SK-N-SH (cell line): Measurements from ENCODE around the gene OR52I1. TPM values are rescaled to one million over a fixed set of nuclear protein-coding genes. Genes with fewer than 3 reads are reported as not detected.

Source experiments
- CTCF ChIA-PET: fragments of 300-600, 350-600 bp; formaldehyde crosslinking; extraction: SDS; loops from one replicate; lab custom pipeline; 2021; lab: Yijun Ruan, JAX
- POLR2A ChIA-PET: fragments of 350-600 bp; sonication (Branson Sonifier 250); formaldehyde crosslinking; extraction: SDS; loops from one replicate; lab custom pipeline; 2020; ENCODE audit warnings: antibody characterized with exemption, inconsistent platforms; lab: Yijun Ruan, JAX
- DNase-seq: peaks from one replicate; pipeline ENCODE4 v3.0.0; 2012
- H2AFZ ChIP-seq: fragments of 200-600 bp; sonication (generic); 2 replicates; pipeline ENCODE4 v1.8.1; 2016; ENCODE audit warnings: antibody characterized with exemption, mild to moderate bottlenecking, low read depth
- H3F3A ChIP-seq: fragments of 200-600 bp; sonication (generic); replicated peaks from 2 replicates; pipeline ENCODE3; 2016; ENCODE audit warnings: antibody characterized with exemption, mild to moderate bottlenecking; ENCODE audit not compliant: insufficient read depth
- H3K27ac ChIP-seq, 2 experiments: fragments of 200-500 bp in 1 of 2; fragments of 200-600 bp in 1 of 2; sonication (Bioruptor generic) in 1 of 2; sonication (generic), shearing (Covaris generic) in 1 of 2; 2 replicates each; pipeline versions ENCODE4 v1.5.1 to v1.6.1; 2014 to 2016; ENCODE audit warnings: low read depth in 2 of 2, inconsistent platforms in 1 of 2, low read length in 1 of 2, mild to moderate bottlenecking in 1 of 2, mixed read lengths in 1 of 2
- H3K27me3 ChIP-seq: fragments of 200-600 bp; sonication (generic), shearing (Covaris generic); 2 replicates; pipeline ENCODE4 v1.6.1; 2016; ENCODE audit warnings: mixed run types; ENCODE audit not compliant: insufficient read depth
- H3K36me3 ChIP-seq, 2 experiments: fragments of 200-500 bp in 1 of 2; fragments of 200-600 bp in 1 of 2; sonication (Bioruptor generic) in 1 of 2; sonication (generic) in 1 of 2; replicated peaks in 1 of 2; 2 replicates each; pipeline versions ENCODE3 to v1.5.1; 2014 to 2016; ENCODE audit warnings: low read length in 1 of 2, mild to moderate bottlenecking in 1 of 2; ENCODE audit not compliant: insufficient read depth in 2 of 2, control insufficient read depth in 1 of 2
- H3K4me1 ChIP-seq, 2 experiments: fragments of 200-500 bp in 1 of 2; fragments of 200-600 bp in 1 of 2; sonication (Bioruptor generic) in 1 of 2; sonication (generic), shearing (Covaris generic) in 1 of 2; 2 replicates each; pipeline versions ENCODE4 v1.5.1 to v1.6.1; 2014 to 2016; ENCODE audit warnings: low read depth in 1 of 2, low read length in 1 of 2, mixed run types in 1 of 2; ENCODE audit not compliant: insufficient read depth in 2 of 2, control insufficient read depth in 1 of 2
- H3K4me2 ChIP-seq: fragments of 200-600 bp; sonication (generic), shearing (Covaris generic); 2 replicates; pipeline ENCODE4 v1.6.1; 2017; ENCODE audit warnings: mixed run types
- H3K4me3 ChIP-seq, 2 experiments: fragments of 200-500 bp in 1 of 2; fragments of 200-600 bp in 1 of 2; sonication (Bioruptor generic) in 1 of 2; sonication (generic), shearing (Covaris generic) in 1 of 2; 2 replicates each; pipeline versions ENCODE4 v1.5.1 to v1.8.1; 2014 to 2016; ENCODE audit warnings: low read depth in 2 of 2, inconsistent platforms in 1 of 2, low read length in 1 of 2, mild to moderate bottlenecking in 1 of 2, mixed read lengths in 1 of 2, moderate library complexity in 1 of 2
- H3K79me2 ChIP-seq: fragments of 200-600 bp; sonication (generic); 2 replicates; pipeline ENCODE4 v1.8.1; 2017; ENCODE audit warnings: mild to moderate bottlenecking; ENCODE audit not compliant: insufficient read depth
- H3K9ac ChIP-seq: fragments of 200-600 bp; sonication (generic); 2 replicates; pipeline ENCODE4 v1.6.1; 2017; ENCODE audit warnings: mixed run types
- H3K9me2 ChIP-seq: fragments of 200-600 bp; sonication (generic); 2 replicates; pipeline ENCODE4 v1.6.1; 2017; ENCODE audit warnings: mixed run types
- H3K9me3 ChIP-seq: fragments of 200-600 bp; sonication (generic); 2 replicates; pipeline ENCODE4 v1.6.1; 2017; ENCODE audit warnings: mixed run types, mild to moderate bottlenecking, moderate library complexity
- H4K20me1 ChIP-seq: fragments of 200-600 bp; sonication (generic); 2 replicates; pipeline ENCODE4 v1.6.1; 2017; ENCODE audit warnings: mild to moderate bottlenecking, mixed run types; ENCODE audit not compliant: insufficient read depth
- CTCF ChIP-seq: fragments of 200-600 bp; sonication (generic); IDR thresholded peaks from 2 replicates; pipeline ENCODE4 v1.6.1; 2017; ENCODE audit warnings: antibody characterized with exemption, mild to moderate bottlenecking, moderate library complexity
- GABPA ChIP-seq: IDR thresholded peaks from 2 replicates; pipeline ENCODE4 v1.4.0; 2012; ENCODE audit warnings: low read depth, mild to moderate bottlenecking
- IRF3 ChIP-seq: fragments of 150-350 bp; IDR thresholded peaks from 2 replicates; pipeline ENCODE4 v1.6.1; 2016; ENCODE audit warnings: mild to moderate bottlenecking, low read depth, low read length
- JUND ChIP-seq: IDR thresholded peaks from 2 replicates; pipeline ENCODE4 v1.4.0; 2012
- NFIC ChIP-seq: IDR thresholded peaks from 2 replicates; pipeline ENCODE4 v1.4.0; 2012; ENCODE audit warnings: borderline replicate concordance
- NRF1 ChIP-seq: IDR thresholded peaks from 2 replicates; pipeline ENCODE4 v1.6.1; 2012; ENCODE audit warnings: low read depth, mild to moderate bottlenecking, low read length
- PBX3 ChIP-seq: IDR thresholded peaks from 2 replicates; pipeline ENCODE4; 2012
- RAD21 ChIP-seq: IDR thresholded peaks from 2 replicates; pipeline ENCODE4 v1.6.1; 2012; ENCODE audit warnings: mild to moderate bottlenecking, low read length
- REST ChIP-seq: IDR thresholded peaks from 2 replicates; pipeline ENCODE4 v1.6.1; 2012; ENCODE audit warnings: mild to moderate bottlenecking, low read depth, low read length, moderate library complexity
- RFX5 ChIP-seq: IDR thresholded peaks from 2 replicates; pipeline ENCODE4 v1.6.1; 2012; ENCODE audit warnings: mild to moderate bottlenecking, improper control_type of control experiment, low read length
- SMC3 ChIP-seq: IDR thresholded peaks from 2 replicates; pipeline ENCODE4 v1.6.1; 2012; ENCODE audit warnings: low read depth, low read length, improper control_type of control experiment
- TAF1 ChIP-seq: IDR thresholded peaks from 2 replicates; pipeline ENCODE4 v1.6.1; 2012; ENCODE audit warnings: low read depth, mild to moderate bottlenecking, low read length, moderate library complexity, borderline replicate concordance
- TEAD4 ChIP-seq: IDR thresholded peaks from 2 replicates; pipeline ENCODE4 v1.4.0; 2012; ENCODE audit warnings: mild to moderate bottlenecking, borderline replicate concordance; ENCODE audit not compliant: insufficient read depth
- USF1 ChIP-seq: IDR thresholded peaks from 2 replicates; pipeline ENCODE4 v1.4.0; 2012; ENCODE audit warnings: low read depth, borderline replicate concordance
- YY1 ChIP-seq: IDR thresholded peaks from 2 replicates; pipeline ENCODE4 v1.4.0; 2012; ENCODE audit warnings: low read depth, mild to moderate bottlenecking
- WGBS: methylation state at CpG from one replicate; pipeline ENCODE4 v1.1.6; 2017; ENCODE audit warnings: low lambda C conversion rate; 5-methylcytosine and 5-hydroxymethylcytosine counted together
- polyA plus RNA-seq, 3 experiments: library from polyadenylated mRNA; depleted of rRNA; stranded (reverse); fragments of >200 nt; gene quantifications; 2 replicates each; pipeline ENCODE4 v1.2.3, GENCODE V29; 2012

The OR52I1 gene
- polyA plus RNA-seq, 1 of the 3 experiments (the other 2 are of a cell fraction), result not detected

GRCh38 chr11:4636962-4637661, 43.3 kb downstream of the OR52I1 start, which contains the start of gene OR51D1:
TSS of gene OR51D1 (plus strand) at chr11:4637477. CDS start at chr11:4639791, 2,314 bp downstream.
- TF ChIP-seq SMC3 (peak; percentile 88), YY1 (no peak), PBX3 (no peak), RFX5 (no peak), CTCF (peak; percentile 81), TEAD4 (no peak), GABPA (no peak), RAD21 (peak; percentile 75), REST (no peak), JUND (no peak), NFIC (no peak), TAF1 (no peak), NRF1 (0 out of 2 replicates have a peak, but pooled peaks have one; percentile 7), IRF3 (no peak), USF1 (no peak)
- TF ChIP-seq, all 33 proteins: peak for 4
- peak; percentile 64 for DNase-seq
- H3K36me3 ChIP-seq, result no peaks in the 10 kb centered on the region

More at GRCh38 chr11:4636962-4637661, 43.3 kb downstream of the OR52I1 start, which contains the start of gene OR51D1:
- H3K27ac ChIP-seq, result no peak within 1 kb of the TSS
- no peaks in the 10 kb centered on the region for H3K9me2 ChIP-seq
- no peaks in the 10 kb centered on the region for H3K79me2 ChIP-seq
- H3K4me3 ChIP-seq, result peak within 1 kb of the TSS in 1 of 2 experiments; percentile 50; a peak in 1 of 4 replicates
- CTCF ChIA-PET, result interaction anchor here (0.6 to 2.9 kb wide), 37 partner anchors 10 to 1726 kb away, joined by 3 to 44 read pairs (median 4); partner anchors contain the start of gene MMP26
- no peaks in the 10 kb centered on the region for H3F3A ChIP-seq
- peaks cover 24% of the 10 kb centered on the region for H3K27me3 ChIP-seq
- H3K4me2 ChIP-seq, result no peak within 1 kb of the TSS
- no peaks in the 10 kb centered on the region for H4K20me1 ChIP-seq
- H3K9me3 ChIP-seq, result no peaks in the 10 kb centered on the region
- POLR2A ChIA-PET, result no interaction called here
- H2AFZ ChIP-seq, result no peak within 1 kb of the TSS
- no peaks in the 10 kb centered on the region; a peak in 1 of 4 replicates for H3K4me1 ChIP-seq
- H3K9ac ChIP-seq, result no peak within 1 kb of the TSS
- 10% methylated on average over 13 of the region's 21 CpGs for WGBS
